GM21447 (cell line): ENCODE measurements around the gene CLIP2.
"Not testable (repeated sequence)": the region's sequence is repeated elsewhere in the genome, so short reads cannot be mapped to it uniquely, and the experiment has no call there.

ENCODE experiments used
- ATAC-seq: cut with Tn5 transposase; IDR thresholded peaks from one replicate; pipeline ENCODE4 v1.9.1; 2021; ENCODE audit not compliant: unreplicated experiment

The CLIP2 gene

DNA sequence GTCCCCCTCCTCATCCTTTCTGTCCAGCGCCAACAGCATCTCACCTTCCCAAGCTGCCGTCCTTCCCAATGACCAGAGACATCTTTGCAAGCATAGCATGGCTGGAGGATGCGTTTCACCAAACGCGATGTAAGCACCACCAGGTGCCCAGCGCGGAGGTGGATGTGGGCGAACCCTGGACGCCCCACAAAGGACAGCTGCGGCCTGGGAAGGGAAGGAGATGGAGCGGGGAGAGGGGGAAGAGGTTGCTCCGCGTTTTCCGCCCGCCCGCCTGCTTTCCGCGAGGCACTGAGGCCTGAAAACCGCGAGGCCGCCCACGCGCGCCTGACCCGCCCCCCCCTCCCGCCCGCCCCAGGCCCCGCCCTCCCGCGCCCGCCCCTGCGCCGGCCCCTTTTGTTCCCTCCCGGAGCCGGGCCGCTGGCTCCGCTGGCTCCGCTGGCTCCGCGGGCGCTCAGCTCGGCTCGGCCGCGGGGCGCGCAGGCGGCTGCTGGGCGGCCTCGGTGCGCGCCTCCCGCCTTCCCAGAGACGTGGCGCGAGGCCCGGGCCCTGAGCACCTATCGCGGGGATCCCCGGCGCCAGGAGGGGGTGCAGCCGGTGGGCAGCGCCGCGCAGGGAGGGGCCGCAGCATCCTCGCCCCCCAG lies at the start of gene CLIP2:
Gene CLIP2, plus strand, starts transcription at position 390 of the 641 bp plus-strand sequence. CDS start 28,140 bp downstream, outside the sequence.
- ATAC-seq: peak; percentile 34

- no peak for ATAC-seq
These were observed 48.7 kb upstream of the CLIP2 start for GRCh38 chr7:74240482-74240881.

GRCh38 chr7:74242122-74242443 lies 47.1 kb upstream of the CLIP2 start:
- ATAC-seq: no peak

DNA sequence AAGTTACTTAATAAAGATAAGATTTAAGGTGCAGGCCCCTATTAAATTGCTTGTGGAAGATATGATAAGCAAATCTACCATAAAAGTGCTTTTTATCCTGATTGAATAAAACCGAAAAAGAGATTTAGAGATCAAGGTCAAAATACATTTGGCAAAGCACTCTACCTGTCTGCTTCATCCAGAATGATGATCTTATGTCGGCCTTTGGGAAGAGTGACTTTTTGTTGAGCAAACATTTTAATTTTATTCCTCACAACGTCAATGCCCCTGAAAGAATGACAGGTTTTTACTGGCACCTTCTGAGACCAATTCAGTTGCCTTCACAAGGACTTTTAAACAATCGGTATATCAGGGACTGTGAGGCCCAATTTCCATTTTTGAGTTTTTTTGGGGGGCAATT lies 42.7 kb upstream of the CLIP2 start:
- ATAC-seq: no peak

GRCh38 chr7:74248156-74248555 lies 41.1 kb upstream of the CLIP2 start:
- ATAC-seq: no peak

- not testable (repeated sequence) for ATAC-seq
These were observed 40.1 kb upstream of the CLIP2 start for GRCh38 chr7:74249058-74249457.

- ATAC-seq: no peak
These were observed 36.3 kb upstream of the CLIP2 start for GRCh38 chr7:74252893-74253292.

GRCh38 chr7:74253331-74253730 lies 35.9 kb upstream of the CLIP2 start:
- no peak for ATAC-seq

GRCh38 chr7:74253835-74254128 lies 35.4 kb upstream of the CLIP2 start:
- no peak for ATAC-seq

DNA sequence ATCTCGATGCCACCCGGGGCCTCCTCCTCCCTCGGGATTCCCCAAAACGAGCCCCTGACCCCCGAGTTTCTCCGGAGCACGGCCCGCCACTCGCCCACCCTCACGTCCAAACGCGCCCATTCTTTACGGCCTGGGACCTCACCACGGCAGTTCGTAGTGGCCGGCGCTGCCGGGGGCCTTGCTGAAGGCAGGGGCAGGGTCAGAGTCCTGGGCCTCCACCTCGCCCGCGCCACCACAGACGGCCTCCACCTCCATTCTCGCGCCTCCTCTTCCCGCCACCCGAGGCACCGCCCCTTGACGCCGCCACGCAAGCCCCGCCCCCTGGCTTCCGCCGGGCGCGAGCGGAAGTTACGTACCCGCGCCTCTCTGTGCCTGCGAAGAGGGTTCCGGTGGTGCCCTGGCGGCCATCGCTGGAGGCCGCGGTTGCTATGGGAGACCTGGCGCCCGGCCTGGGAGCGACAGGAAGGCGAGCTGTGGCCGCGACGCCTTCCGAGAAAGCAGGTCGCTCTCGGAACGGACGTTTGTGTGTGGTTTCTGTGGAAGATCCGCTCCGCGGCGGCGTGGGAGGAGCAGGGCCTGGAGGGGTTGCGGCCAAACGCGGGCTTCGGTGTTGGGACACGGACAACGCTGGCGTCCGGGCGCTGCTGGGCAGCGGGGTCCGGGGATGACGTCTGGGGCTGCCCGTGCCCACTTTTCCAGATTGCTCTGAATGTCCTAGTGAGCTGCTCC lies 34.9 kb upstream of the CLIP2 start, which contains the start of gene RFC2:
Gene RFC2, minus strand, starts transcription at position 271 of the 729 bp plus-strand sequence. Its CDS starts 16 bp downstream, at position 255.
- ATAC-seq: peak; percentile 84

GRCh38 chr7:74254858-74255379 lies 34.3 kb upstream of the CLIP2 start:
- no peak for ATAC-seq

GRCh38 chr7:74255461-74255860 lies 33.7 kb upstream of the CLIP2 start:
- not testable (repeated sequence) for ATAC-seq

- no peak for ATAC-seq
These were observed 32.5 kb upstream of the CLIP2 start for GRCh38 chr7:74256491-74257408.

GRCh38 chr7:74258639-74259038 lies 30.6 kb upstream of the CLIP2 start:
- no peak for ATAC-seq

GRCh38 chr7:74262639-74263398 lies 26.4 kb upstream of the CLIP2 start:
- ATAC-seq: no peak

DNA sequence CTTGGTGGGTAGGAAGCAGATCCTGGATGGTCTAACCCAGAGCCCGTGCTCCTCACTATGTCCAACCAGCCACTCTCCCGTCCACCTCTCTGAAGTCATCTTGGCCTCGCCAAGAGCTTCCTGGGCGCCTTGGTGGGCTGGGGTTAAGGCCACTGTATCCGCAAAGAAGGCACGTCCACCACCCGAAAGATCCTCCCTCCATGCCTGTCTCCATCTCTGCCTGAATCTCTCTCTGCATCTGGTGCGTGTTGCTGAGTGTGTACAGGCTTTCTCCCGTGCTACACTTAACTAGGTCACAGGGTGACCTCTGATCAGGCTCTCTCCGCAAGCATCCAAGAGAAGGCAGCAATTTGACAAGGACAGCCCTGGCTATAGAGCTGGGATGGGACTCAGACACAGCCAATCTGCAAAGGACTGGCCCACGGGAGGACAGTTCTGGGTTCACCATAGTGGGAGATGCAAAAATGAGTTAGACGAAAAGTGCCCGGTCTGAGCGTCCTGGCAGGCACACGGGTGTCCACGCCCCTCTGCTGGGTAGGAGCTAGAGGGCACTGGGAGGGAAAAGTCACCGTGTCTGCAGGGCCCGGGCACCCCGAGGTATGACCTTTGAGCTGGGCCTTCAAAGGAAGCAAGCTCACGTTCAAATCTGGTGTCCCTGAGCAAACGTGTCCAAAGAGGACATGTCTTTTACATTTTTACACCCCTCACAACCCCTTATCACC lies 25.6 kb upstream of the CLIP2 start:
- no peak for ATAC-seq

DNA sequence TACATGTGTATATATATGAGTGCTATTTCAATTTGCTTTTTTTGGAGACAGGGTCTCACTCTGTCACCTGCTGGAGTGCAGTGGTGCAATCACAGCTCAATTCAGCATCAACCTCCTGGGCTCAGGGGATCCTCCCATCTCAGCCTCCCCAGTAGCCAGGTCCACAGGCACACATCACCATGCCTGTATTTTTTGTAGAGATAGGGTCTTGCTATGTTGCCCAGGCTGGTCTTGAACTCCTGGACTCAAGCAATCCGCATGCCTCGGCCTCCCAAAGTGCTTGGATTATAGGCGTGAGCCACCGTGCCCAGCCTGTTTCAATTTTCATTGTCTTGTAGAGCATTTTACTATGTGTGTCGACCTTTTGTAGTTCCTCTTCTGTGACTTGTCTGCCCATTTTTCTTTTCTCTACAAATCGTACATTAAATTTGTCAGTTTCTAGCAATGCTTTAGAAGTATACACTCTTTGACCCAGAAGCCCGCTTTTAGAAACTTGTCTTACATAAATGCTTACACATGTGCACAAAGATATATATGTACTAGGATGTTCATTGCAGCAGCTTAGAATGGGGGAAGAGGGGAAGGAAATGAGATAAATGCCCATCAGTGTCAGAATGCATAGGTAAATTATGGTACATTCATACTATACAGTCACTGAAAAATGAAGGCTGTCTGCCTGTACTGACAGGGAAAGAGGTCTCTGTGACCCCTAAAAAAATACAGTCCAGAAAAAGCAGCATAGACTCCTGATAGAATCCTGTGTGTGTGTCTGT lies 22.8 kb upstream of the CLIP2 start:
- ATAC-seq: no peak

DNA sequence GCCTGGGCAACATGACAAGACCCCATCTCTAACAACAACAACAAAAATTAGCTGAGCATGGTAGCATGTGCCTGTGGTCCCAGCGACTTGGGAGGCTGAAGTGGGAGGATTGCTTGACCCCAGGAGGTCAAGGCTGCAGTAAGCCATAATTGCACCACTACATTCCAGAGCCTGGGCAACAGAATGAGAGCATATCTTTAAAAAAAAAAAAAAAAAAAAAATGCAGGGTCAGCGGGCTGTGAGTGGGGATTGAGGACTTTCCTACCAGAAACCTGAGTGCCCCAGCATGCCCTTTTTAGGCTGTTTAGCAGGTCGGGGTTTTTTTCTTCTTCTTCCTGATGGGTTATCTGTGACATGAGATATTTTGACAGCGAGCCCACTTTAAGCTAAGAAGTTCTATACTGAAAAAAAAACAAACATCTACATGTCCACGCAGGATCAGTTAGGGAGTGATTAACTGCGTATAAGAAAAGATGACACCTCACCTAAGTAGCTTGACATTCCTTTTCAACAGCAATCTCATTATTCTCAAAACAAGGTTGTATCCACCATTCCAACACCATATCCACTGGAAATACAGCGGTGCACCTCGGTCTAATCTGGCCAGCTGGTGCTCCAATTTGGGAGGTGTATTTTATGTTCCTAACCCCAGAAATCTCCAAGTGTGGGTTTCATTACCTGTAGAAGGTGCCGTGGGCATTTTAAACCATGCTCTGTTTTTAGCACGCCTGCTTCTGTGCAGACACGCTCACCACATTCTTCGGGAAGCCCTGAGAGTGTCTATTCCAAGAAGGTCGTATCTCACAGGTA lies 21.2 kb upstream of the CLIP2 start:
- no peak for ATAC-seq
